ENCODE data around the gene CRNN.

Gene CRNN

DNA sequence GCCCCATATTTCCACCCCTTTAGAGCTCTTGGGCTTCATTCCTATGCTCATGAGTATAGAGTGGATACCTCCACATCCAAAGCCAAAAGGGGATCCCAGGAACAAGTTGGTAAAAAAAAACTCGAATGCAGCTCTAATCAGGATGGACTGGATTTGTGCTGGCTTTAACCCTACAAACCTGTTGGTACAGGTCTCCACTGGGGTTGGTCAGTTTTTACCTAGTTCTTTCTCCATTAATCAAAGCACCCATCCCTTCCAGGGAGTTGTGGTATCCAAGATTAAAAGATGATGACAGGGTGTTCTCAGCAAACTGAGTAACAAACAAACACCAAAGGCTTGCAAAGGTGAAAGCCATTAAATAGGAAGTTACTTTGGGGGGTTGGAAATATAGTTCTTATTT is 5.9 kb upstream of the CRNN start:
- no peak for DNase-seq (ENCODE audit: low read depth)

DNA sequence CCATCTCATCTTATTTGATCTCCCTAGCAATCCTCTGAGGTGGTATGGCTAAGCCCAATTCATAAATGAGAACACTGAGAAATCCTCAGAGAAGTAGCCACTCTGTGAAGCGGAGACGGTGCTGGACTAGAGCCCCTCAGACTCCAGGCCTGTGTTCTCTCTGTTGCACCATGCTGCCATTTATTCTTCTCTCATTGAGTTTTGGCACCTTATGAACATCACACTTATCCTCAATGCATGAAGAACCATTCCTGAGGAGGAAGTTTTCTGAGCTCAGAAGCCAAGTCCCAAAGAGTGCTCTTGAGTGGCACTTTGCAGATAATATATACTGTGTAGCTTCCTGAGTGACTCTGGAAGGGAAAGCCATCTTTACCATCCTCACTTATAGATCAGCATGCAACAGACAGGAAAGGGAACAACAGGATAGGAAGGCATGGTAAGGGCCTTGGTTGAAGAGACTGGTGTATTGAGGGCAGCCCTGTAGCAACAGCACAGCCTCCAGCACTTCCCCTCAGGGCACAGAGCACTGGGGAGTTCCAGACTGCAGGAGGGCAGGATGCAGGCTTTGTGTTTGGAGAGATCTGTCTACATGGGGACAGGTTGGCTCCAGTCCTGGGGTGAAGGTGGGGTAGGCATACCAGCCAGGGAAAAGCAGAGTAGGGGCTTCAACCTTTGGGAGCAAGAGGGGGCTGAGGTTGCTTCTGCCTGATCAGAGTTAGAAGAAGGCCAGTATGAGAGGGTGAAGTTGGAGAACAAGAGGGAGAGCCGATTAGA is 1.6 kb upstream of the CRNN start:
- DNase-seq (ENCODE audit: low read depth), result no peak

DNA sequence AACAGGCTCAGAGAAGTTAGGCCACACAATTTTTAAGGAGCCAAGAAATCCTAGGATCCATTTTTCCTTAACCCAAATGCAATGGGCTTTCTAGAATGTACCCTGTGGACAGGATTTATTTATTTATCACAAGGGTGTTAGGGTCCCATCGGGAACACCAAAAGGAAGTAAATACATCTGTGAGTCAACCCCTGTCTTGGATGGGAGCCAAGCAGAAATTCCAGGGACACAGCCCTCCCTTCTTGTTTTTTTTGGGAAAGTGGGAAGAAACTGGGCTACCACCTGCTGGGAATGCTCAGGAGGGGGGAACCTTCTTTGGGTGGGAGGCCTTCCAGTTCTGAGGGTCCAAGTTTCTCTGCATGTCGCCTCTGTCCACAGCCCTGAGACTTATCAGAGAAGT is 1.3 kb downstream of the CRNN start:
- DNase-seq (ENCODE audit: low read depth), result no peak

DNA sequence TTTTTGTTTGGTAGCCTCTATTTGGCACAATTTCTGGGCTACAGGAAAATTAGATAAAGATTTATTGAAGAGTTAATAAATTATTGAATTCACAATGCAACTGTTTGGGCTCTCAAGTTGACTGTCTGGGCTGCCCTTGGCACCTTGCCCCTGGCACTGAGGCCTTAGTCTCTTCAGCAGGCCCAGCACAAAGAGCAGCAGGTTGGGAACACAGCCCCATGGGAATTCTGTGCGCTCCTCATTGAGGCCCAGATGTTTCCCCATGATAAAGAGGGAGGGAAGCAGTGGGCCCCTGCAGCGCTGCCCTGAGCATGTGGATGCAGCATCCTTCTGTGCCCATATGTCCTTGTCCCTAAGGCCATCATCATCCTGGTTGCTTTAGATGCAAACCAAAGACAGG is 2.9 kb downstream of the CRNN start:
- no peak for DNase-seq (ENCODE audit: low read depth)

DNA sequence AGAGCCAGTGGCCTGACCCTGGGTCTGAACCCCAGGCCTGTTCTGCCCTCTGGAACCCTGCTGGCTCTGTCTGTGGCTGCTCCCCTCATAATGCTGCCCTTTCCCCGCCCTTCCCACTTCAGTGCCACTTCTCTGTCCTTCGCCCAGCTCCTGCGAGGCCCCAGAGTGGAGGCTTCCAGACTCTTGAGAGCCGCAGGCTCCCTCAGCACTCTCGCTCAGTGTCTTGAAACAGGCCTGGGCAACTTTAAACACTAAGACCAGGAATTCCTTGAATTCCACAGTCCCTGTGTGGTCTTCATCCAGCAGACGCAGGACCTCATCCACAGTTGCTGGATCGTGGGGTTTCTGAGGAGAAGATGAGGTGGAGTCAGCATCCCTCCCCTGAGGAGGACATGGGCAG is 3.5 kb downstream of the CRNN start:
- no peak for DNase-seq (ENCODE audit: low read depth)

DNA sequence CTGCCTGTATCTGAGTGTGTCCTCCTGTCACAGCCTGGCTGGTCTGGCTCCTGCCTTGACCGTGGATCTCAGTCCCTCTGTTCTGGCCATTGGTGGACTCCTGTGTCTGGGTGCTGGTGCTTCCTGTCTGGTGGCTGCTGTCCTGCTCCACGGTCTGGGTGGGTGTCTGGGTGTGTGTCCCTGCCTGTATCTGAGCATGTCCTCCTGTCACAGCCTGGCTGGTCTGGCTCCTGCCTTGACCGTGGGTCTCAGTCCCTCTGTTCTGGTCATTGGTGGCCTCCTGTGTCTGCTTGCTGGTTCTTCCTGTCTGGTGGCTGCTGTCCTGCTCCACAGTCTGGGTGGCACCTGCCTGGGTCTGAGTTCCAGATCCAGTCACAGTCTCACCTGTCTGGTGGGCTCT is 4.0 kb downstream of the CRNN start:
- no peak for DNase-seq (ENCODE audit: low read depth)

DNA sequence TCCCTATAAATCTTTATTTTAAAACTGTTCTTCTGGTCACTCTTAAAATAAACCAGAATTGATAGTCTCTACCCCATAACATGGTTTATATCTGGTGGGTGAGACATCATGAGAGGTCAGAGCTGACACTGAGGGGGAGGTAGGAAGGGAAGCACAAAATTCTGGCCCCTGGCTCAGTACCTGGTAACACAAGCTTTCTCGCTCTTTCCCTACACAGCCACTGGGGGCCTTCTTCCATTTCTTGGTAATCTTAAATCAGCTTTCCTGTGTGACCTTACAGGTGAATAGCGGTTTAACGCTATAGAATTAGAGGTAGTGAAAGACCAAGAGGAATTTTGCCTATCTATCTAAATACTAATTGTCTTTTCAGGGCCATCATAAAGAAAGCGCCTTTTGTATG is 5.4 kb downstream of the CRNN start:
- DNase-seq (ENCODE audit: low read depth), result no peak

DNA sequence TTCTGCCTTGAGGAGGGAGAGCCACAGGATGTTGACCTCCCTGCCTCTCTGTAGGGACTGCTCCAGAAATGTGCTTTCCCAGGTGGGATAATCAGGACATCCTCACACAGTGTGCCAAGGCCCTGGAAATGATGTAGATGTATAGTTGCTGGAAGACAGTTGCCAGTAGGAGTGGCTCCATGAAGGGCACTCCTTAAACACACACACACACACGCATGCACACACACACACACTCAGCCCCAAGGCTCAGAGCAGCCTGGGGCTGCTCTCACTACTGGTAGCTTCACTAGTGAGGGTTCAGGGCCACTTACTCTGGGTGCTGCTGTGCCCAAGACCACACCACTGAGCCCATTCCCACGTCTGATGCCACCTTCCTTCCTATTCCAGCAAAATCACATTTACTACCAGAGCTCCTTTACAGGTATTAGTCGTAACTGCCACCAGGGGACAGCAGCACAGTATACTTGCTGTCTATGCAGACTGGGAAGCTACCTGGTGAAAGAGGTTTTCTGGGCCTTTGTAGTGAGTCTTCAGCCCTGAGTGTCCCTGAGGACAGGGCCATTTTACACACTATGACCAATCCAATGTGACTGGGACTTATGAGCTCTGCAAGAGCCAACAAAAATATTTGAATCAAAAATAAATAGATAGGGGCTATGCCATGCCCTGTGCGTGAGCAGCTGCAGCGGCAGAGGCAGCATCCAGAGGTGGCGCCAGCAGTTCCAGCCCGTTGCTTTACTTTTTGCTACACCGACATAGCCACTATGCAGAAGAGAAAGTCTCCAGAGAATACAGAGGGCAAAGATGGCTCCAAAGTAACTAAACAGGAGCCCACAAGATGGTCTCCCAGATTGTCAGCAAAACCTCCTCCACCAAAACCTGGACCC is 15.0 kb downstream of the CRNN start:
- no peak for DNase-seq (ENCODE audit: low read depth)

DNA sequence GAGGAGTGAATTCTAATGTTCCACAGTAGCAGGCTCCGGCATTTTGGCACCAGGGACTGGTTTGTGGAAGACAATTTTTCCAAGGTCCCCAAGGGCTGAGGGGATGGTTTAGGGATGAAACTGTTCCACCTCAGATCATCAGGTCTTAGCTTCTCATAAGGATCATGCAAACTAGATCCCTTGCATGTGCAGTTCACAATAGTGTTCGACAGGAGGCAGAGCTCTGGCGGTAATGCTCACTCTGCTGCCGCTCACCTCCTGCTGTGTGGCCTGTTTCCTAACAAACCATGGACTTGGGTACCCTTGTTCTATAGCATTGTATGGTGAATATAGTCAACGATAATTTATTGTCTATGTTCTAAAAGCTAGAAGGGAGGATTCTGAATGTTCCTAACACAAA is 16.6 kb downstream of the CRNN start:
- no peak for DNase-seq (ENCODE audit: low read depth)

DNA sequence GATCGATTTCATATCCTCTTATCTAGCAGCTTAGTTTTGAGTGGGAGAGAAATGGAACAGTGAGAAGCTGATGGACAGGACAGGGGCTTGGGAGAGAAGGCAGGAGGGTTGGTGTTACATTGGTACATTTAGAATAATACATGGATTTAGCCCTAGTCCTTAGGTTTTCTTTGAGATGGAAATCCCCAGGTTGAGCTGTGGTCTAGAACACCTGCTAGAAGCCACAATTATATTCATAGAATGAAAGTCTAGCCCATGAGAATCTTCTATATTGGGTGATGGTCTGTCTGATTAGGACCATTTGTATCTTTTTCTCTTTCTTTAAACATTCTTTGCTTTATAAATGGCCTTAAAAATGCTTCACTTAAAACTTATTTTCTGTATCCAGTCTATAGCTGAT is 19.9 kb downstream of the CRNN start:
- no peak for DNase-seq (ENCODE audit: low read depth)

DNA sequence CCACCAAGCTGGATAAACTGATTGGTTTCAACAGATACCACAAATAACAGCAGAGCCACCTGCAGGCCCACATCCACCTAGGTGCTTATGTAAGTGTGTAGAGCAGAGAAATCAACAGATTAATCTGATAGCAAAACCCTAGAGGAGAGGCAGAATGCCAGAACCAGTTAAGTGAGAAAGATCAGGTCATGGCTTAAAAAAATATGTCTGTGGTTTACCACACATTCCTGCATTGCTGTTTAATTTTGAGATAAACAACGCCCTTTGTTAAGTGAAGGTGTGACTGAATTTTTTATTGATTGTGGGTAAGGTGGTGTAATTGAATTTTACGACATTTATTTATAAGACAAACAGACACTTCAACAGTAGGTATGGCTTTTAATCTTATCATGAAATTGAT is 21.2 kb downstream of the CRNN start:
- DNase-seq (ENCODE audit: low read depth), result no peak

DNA sequence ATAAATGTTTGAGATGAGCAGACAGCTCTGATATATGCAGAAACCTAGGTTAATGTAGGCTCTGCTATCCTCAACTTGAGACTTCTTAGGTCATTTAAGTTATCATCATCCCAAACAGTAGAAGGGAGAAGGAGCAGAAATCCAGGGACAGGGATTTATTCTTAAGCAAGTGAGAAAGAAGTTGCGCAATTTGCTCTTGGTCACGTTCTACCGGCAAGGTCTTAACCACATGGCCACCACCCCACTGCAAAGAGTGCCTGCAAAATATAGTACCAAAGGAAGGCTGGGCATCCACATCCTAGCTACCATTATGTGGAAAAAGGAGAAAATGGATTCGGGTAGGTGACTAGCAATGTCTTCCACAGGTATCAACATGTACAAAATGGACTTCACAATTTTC is 25.2 kb downstream of the CRNN start:
- no peak for DNase-seq (ENCODE audit: low read depth)

DNA sequence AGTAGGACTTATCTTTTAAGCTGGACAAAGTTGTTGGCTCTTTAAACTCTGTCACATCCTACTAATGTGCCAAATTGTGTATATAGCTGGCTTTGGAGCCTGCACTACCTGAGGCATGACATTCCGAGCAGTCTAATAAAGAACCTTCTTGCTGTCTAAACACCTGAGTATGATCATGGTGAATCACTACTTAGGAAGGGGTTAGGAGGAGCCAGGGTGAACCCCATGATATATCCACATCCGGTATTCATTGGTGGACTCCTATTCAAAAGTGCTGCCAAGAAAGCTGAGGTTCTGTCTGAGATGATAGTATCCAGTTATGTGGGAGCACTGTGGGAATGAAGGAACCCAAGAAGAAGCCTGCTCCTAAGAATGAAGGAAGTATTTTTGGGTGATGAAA is 27.1 kb downstream of the CRNN start:
- no peak for DNase-seq (ENCODE audit: low read depth)

DNA sequence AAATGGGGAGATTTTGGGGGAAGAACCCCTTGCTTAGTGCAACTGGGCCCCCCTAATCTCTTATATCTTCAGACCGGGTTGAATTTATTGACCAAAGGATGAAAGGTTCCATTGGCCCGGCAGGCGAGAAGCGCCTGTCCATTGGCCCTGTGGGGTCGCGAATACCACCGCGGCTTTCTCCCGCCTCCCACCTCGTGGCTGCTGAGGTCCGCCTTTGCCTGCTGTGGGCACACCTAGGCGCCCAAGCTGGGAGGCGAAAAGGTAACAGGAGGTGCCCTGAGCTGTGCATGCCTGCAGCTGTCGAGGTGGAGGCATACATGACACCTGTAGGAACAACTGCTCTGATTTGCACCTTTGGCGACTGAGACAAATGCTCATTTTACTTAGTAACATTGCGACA is 33.1 kb downstream of the CRNN start:
- DNase-seq (ENCODE audit: low read depth), result no peak

DNA sequence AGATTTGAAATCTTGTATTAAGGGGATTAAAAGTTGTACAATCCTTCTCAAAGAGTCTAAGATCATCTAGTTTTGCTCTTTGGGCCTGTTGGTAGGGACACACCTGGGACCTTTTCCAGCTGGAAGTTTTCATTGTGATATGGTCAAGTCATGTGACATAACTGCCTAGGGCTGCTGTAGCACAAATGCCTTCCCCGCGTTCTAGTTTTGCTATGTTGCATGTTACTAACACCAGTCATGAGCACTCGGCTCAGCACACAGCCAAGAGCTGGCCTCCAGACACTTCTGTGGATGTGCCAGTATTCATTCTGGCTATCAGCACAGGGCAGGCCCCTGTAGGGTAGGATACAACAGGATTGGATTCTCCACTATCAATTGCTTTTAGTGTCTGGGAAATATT is 39.6 kb downstream of the CRNN start:
- no peak for DNase-seq (ENCODE audit: low read depth)

DNA sequence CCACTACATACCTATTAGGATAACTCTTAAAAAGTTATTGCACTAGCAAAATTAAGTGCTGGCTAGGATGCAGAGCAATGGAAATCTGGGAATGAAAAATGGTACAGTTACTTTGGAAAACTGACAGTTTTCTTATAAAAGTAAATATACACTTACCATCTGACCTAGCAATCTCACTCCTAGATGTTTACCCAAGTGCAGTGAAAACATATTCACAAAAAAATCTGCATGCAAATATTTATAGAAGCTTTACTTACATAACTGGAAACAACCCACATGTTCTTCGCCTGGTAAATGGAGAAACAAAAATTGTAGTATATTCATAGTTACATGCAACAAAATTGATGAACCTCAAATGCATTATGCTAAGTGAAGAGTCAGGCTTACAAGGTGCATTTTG is 41.4 kb downstream of the CRNN start:
- DNase-seq (ENCODE audit: low read depth), result no peak

DNA sequence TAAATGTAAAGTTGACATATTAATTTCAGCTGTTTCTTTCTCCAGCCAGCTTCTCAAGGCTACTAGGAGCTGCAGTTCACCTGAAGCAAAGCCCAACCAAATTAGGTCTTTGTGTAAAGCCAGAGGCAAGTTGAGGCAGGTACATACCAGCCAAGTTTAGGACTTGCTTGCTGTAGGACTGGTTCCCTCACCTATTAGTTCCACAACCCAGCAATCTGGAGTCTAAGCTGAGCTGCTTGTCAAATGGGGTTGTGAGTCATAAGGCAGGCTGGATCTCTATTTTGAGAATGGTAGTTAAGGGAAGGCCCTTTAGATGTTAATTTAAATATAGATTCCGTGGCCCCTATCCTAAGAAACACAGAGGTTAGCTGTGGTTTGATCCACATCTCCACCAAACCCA is 46.6 kb downstream of the CRNN start:
- DNase-seq (ENCODE audit: low read depth), result no peak

DNA sequence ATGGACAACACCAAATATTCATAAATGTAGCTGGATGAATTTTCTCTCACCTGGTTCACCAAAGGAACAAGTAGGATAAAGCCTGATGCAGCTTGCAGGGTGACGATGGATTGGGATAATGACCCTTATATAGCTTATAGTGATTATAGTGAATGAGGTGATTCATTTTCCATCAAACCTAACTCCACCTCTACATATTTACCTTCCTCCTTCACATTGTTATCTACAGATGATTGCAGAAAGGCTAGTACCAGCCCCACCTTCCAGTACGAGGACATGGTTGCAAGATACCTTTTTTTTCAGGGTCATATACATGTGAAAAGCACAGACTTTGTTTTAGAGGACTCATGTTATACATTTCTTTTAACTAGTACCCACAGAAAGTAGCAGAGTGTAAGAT is 54.2 kb downstream of the CRNN start, which contains the start of gene FLG2:
FLG2 (minus strand) TSS at position 101 of the 400 bp plus-strand sequence. CDS start 1,122 bp downstream, outside the sequence.
- DNase-seq (ENCODE audit: low read depth), result no peak
